Naive thymus-derived CD4-positive, alpha-beta T cell (primary cell): ENCODE results near the gene RPTOR. TPM values are rescaled to one million over a fixed set of nuclear protein-coding genes. Genes with fewer than 3 reads are reported as not detected.

Source experiments
- ATAC-seq: fragments of 150-1000 bp; cut with Tn5 transposase; 2 replicates; pipeline ENCODE4 v1.10.0; 2021; ENCODE audit warnings: mild to moderate bottlenecking, moderate library complexity
- CTCF ChIA-PET: fragments of 350-600 bp; sonication (Branson Sonifier 250); formaldehyde crosslinking; loops from one replicate; lab custom pipeline; 2021; ENCODE audit warnings: antibody characterized with exemption; lab: Charles Lee
- POLR2A ChIA-PET: fragments of 350-600 bp; sonication (Branson Sonifier 250); formaldehyde crosslinking; loops from one replicate; lab custom pipeline; 2021; ENCODE audit warnings: antibody characterized with exemption, inconsistent platforms; lab: Charles Lee
- DNase-seq, 9 donors: peaks; one replicate each; pipeline versions ENCODE4 v3.0.0 to v3.0.0-alpha.2; 2020 to 2022; ENCODE audit warnings: mixed read lengths in 1 of 9
- H3K27ac ChIP-seq: one replicate; pipeline ENCODE4 v1.7.0; 2013; ENCODE audit warnings: mild to moderate bottlenecking, low read depth, low read length, moderate library complexity
- H3K27me3 ChIP-seq, 2 donors: one replicate each; pipeline ENCODE4 v1.7.0; 2013; ENCODE audit warnings: low read length in 2 of 2, mild to moderate bottlenecking in 2 of 2, moderate library complexity in 2 of 2; ENCODE audit not compliant: control insufficient read depth in 2 of 2, insufficient read depth in 2 of 2
- H3K36me3 ChIP-seq, 3 experiments: 1 replicate in 2 of 3; 2 replicates in 1 of 3; pipeline ENCODE4 v1.7.0; 2013; ENCODE audit warnings: low read length in 3 of 3, mild to moderate bottlenecking in 3 of 3, moderate library complexity in 1 of 3; ENCODE audit not compliant: insufficient read depth in 3 of 3, control insufficient read depth in 2 of 3
- H3K4me1 ChIP-seq, 2 donors: one replicate each; pipeline ENCODE4 v1.7.0; 2013; ENCODE audit warnings: low read length in 2 of 2, mild to moderate bottlenecking in 2 of 2, moderate library complexity in 1 of 2; ENCODE audit not compliant: control insufficient read depth in 2 of 2, insufficient read depth in 2 of 2
- H3K4me3 ChIP-seq: 2 replicates; pipeline ENCODE4 v1.7.0; 2013; ENCODE audit warnings: mild to moderate bottlenecking, low read length
- H3K9me3 ChIP-seq, 3 experiments: 1 replicate in 2 of 3; 2 replicates in 1 of 3; pipeline ENCODE4 v1.7.0; 2013; ENCODE audit warnings: low read length in 3 of 3; ENCODE audit not compliant: control insufficient read depth in 2 of 3
- H3K27ac Mint-ChIP-seq, 9 donors: one replicate each; pipeline ENCODE4 v1.8.0; 2020 to 2022; ENCODE audit warnings: mixed read lengths in 9 of 9, mild to moderate bottlenecking in 8 of 9, moderate library complexity in 5 of 9, inconsistent platforms in 2 of 9
- H3K27me3 Mint-ChIP-seq, 5 donors: one replicate each; pipeline ENCODE4 v1.8.0; 2021 to 2022; ENCODE audit warnings: mixed read lengths in 5 of 5, mild to moderate bottlenecking in 1 of 5
- H3K36me3 Mint-ChIP-seq, 5 donors: one replicate each; pipeline ENCODE4 v1.8.0; 2020 to 2022; ENCODE audit warnings: mixed read lengths in 5 of 5, mild to moderate bottlenecking in 3 of 5, inconsistent platforms in 1 of 5
- H3K4me1 Mint-ChIP-seq, 7 donors: one replicate each; pipeline ENCODE4 v1.8.0; 2020 to 2022; ENCODE audit warnings: mixed read lengths in 7 of 7, mild to moderate bottlenecking in 3 of 7, inconsistent platforms in 1 of 7
- H3K4me3 Mint-ChIP-seq, 10 donors: one replicate each; pipeline ENCODE4 v1.8.0; 2020 to 2022; ENCODE audit warnings: mild to moderate bottlenecking in 10 of 10, mixed read lengths in 10 of 10, moderate library complexity in 6 of 10, inconsistent platforms in 2 of 10
- H3K9me3 Mint-ChIP-seq, 11 donors: one replicate each; pipeline ENCODE4 v1.8.0; 2020 to 2022; ENCODE audit warnings: mixed read lengths in 11 of 11, mild to moderate bottlenecking in 4 of 11, inconsistent platforms in 1 of 11, moderate library complexity in 1 of 11
- intact Hi-C, 2 donors: fragments of 100-400 bp; cut with micrococcal nuclease; formaldehyde crosslinking; loops; one replicate each; pipeline ENCODE4 v1.15.1; 2023
- polyA plus RNA-seq, 2 donors: library from polyadenylated mRNA; unstranded; fragments of 300-500 nt; fragmentation: Illumina TruSeq; gene quantifications; one replicate each; pipeline ENCODE4 v1.2.3, GENCODE V29; 2021
- total RNA-seq, 6 experiments: library from RNA in 5 of 6; stranded (reverse) in 5 of 6; gene quantifications; 1 replicate in 5 of 6; 2 replicates in 1 of 6; pipeline ENCODE4 v1.2.3 and lab custom pipeline; 2021 to 2026

The RPTOR gene
- total and polyA plus RNA-seq, 7 experiments from 2014 or later, result 10.9 to 89.8 (median 59.9) TPM

- peaks cover 0 to 2% (median 0%) of the 10 kb centered on the region in 3 experiments for H3K36me3 ChIP-seq
- ATAC-seq (no peak), DNase-seq (no peak)
- H3K36me3 Mint-ChIP-seq, result peaks cover 0 to 44% (median 4%) of the 10 kb centered on the region in 5 donors
- H3K27ac Mint-ChIP-seq, result peak overlapping the region in 6 of 9 donors; percentile 0 to 84 (median 45)
- no peak overlapping the region for H3K4me3 ChIP-seq
- H3K27me3 ChIP-seq, result no peaks in the 10 kb centered on the region
- ChIA-PET POLR2A (no interaction called here), CTCF (interaction anchor here (1.7 kb wide), 1 partner anchor 29 kb away, joined by 6 read pairs; no protein-coding TSS in a partner anchor)
- no peaks in the 10 kb centered on the region for H3K9me3 ChIP-seq
- peak overlapping the region in 5 of 10 donors; percentile 1 to 81 (median 20) for H3K4me3 Mint-ChIP-seq
- no peak overlapping the region for H3K27ac ChIP-seq
- intact Hi-C loops, result loop anchor here (2.0 to 10.0 kb wide), 4 partner anchors 13 to 105 kb away; no protein-coding TSS in a partner anchor
- H3K4me1 Mint-ChIP-seq, result peaks cover 55 to 88% (median 81%) of the 10 kb centered on the region in 7 donors
- peaks cover 0 to 4% (median 0%) of the 10 kb centered on the region in 11 donors for H3K9me3 Mint-ChIP-seq
- no peaks in the 10 kb centered on the region for H3K27me3 Mint-ChIP-seq
- peaks cover 13 to 39% of the 10 kb centered on the region in 2 donors for H3K4me1 ChIP-seq
Observed at GRCh38 chr17:80869481-80870145, 325.0 kb downstream of the RPTOR start.

DNA sequence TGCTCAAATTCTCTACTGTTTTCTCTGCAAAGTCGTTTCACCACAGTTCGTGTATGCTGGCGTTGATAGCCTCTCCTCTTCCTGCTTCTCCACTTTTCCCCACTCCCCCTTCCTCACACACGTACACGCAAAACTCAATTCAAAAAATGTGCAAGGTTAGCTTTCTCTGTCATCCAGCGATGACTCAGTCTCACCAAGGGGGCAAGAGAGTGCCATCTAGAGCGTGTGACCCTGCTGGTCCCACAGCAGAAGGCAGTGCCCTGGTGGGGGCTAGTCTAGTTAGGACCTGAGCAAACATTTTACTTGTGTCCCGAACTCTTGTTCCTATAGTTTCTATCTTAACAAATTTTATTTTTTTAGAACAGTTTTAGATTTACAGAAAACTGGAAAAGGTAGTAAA is 325.8 kb downstream of the RPTOR start:
- Mint-ChIP-seq H3K9me3 (no peaks in the 10 kb centered on the region), H3K27ac (peak overlapping the region in 7 of 9 donors; percentile 0 to 84 (median 43)), H3K4me3 (peak overlapping the region in 8 of 10 donors; percentile 1 to 81 (median 54)), H3K27me3 (no peaks in the 10 kb centered on the region), H3K4me1 (peaks cover 51 to 90% (median 84%) of the 10 kb centered on the region in 7 donors), H3K36me3 (peaks cover 0 to 44% (median 4%) of the 10 kb centered on the region in 5 donors)
- Histone ChIP-seq H3K4me1 (peaks cover 13 to 39% of the 10 kb centered on the region in 2 donors), H3K27ac (no peak overlapping the region), H3K4me3 (no peak overlapping the region), H3K36me3 (peaks cover 0 to 5% (median 0%) of the 10 kb centered on the region in 3 experiments), H3K9me3 (no peaks in the 10 kb centered on the region), H3K27me3 (no peaks in the 10 kb centered on the region)
- ATAC-seq, result peak; percentile 63
- ChIA-PET POLR2A (no interaction called here), CTCF (no interaction called here)
- DNase-seq, result no peak
- intact Hi-C loops, result loop anchor here (2.0 to 5.0 kb wide), 3 partner anchors 14 to 88 kb away; no protein-coding TSS in a partner anchor

DNA sequence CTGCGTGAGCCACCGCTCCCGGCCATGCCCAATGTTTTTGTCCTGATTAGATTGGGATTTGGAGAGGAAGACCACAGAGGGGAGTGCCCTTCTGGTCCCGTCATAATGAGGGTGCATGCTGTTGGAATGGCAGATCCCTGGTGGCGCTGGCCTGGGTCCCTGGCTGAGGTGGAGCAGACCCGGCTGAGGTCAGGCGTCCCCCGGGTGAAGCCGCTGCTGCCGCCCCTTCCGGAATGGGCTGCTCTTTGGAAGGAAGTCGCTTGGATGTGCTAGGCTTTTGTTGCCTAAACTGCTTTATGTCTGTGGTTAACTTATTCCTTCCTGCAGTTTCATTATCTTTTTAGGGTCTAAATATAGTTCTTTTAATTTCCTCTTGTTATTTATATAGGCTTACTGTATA is 326.7 kb downstream of the RPTOR start:
- CTCF ChIA-PET, result interaction anchor here (0.8 to 1.0 kb wide), 2 partner anchors 10 to 15 kb away, joined by 3 read pairs; no protein-coding TSS in a partner anchor
- Histone ChIP-seq H3K27me3 (no peaks in the 10 kb centered on the region), H3K9me3 (no peaks in the 10 kb centered on the region), H3K27ac (peak overlapping the region; percentile 29), H3K4me1 (peaks cover 13 to 39% of the 10 kb centered on the region in 2 donors), H3K36me3 (peaks cover 0 to 5% (median 0%) of the 10 kb centered on the region in 3 experiments), H3K4me3 (peak overlapping the region; percentile 39)
- POLR2A ChIA-PET, result interaction anchor here (0.6 kb wide), 1 partner anchor 138 kb away, joined by 3 read pairs; no protein-coding TSS in a partner anchor
- intact Hi-C loops, result loop anchor here (2.0 to 5.0 kb wide), 3 partner anchors 15 to 89 kb away; no protein-coding TSS in a partner anchor
- ATAC-seq, result peak; percentile 56
- Mint-ChIP-seq H3K27ac (peak overlapping the region; percentile 26 to 84 (median 63)), H3K9me3 (no peaks in the 10 kb centered on the region), H3K36me3 (peaks cover 0 to 42% (median 4%) of the 10 kb centered on the region in 5 donors), H3K4me3 (peak overlapping the region; percentile 67 to 81 (median 77)), H3K27me3 (no peaks in the 10 kb centered on the region), H3K4me1 (peaks cover 45 to 84% (median 79%) of the 10 kb centered on the region in 7 donors)
- DNase-seq, result peak in 3 of 9 donors; percentile 32 to 40 (median 36)

GRCh38 chr17:80872001-80872500 is 327.4 kb downstream of the RPTOR start:
- POLR2A ChIA-PET, result interaction anchor here (0.6 kb wide), 2 partner anchors 138 to 416 kb away, joined by 3 read pairs; no protein-coding TSS in a partner anchor
- Mint-ChIP-seq H3K36me3 (peaks cover 0 to 45% (median 7%) of the 10 kb centered on the region in 5 donors), H3K4me3 (peak overlapping the region; percentile 67 to 81 (median 77)), H3K27ac (peak overlapping the region in 8 of 9 donors; percentile 26 to 84 (median 54)), H3K27me3 (no peaks in the 10 kb centered on the region), H3K4me1 (peaks cover 46 to 84% (median 78%) of the 10 kb centered on the region in 7 donors), H3K9me3 (no peaks in the 10 kb centered on the region)
- ATAC-seq, result no peak
- CTCF ChIA-PET, result interaction anchor here (0.8 to 1.0 kb wide), 2 partner anchors 9 to 15 kb away, joined by 3 read pairs; no protein-coding TSS in a partner anchor
- Histone ChIP-seq H3K27ac (no peak overlapping the region), H3K36me3 (peaks cover 0 to 5% (median 0%) of the 10 kb centered on the region in 3 experiments), H3K27me3 (no peaks in the 10 kb centered on the region), H3K9me3 (no peaks in the 10 kb centered on the region), H3K4me3 (peak overlapping the region; percentile 39), H3K4me1 (peaks cover 13 to 43% of the 10 kb centered on the region in 2 donors)
- DNase-seq, result no peak
- intact Hi-C loops, result loop anchor here in 1 of 2 donors (5.0 kb wide), 1 partner anchor 90 kb away; no protein-coding TSS in a partner anchor

DNA sequence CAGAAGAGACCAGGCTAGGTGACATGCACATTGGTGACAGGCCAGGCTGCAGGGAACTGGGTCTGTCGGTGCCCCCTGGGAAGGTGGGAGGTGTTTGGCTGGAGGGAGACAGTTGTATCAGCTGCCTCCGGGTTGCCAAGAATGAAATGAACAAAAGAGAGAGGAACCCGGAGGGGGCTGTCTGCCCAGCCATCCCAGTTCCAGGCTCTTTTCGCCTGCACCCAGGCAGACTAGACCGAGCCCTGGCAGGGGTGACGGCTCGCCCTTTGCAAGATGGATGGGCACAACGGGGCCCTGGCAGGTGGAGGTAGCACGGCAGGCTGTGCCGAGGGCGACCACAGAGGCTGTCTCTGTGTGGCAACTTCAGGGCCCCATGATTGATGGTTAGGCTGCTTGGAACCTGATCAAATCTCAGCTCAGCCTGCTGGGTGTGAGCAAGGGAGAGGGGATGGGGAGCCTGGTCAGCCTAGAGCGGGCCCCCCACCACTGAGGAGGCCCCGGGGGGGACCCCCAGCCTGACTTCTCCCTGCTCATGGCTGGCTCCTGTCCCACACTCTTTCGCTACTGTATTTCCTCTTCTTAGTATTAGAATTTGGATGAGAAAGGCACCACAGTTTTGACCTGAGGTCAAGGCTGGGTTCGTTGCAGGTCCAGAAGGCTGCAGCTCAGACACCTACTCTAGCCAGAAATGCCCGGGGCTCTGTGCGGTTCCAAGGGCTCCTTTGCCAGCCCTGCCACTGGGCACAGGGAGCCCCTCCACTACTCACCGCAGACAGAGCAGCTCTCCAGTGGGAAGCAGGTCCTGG is 328.1 kb downstream of the RPTOR start:
- peaks cover 0 to 45% (median 10%) of the 10 kb centered on the region in 5 donors for H3K36me3 Mint-ChIP-seq
- no peak for ATAC-seq
- Histone ChIP-seq H3K27ac (no peak overlapping the region), H3K27me3 (no peaks in the 10 kb centered on the region), H3K9me3 (no peaks in the 10 kb centered on the region), H3K4me1 (peaks cover 18 to 50% of the 10 kb centered on the region in 2 donors), H3K36me3 (peaks cover 0 to 5% (median 0%) of the 10 kb centered on the region in 3 experiments), H3K4me3 (no peak overlapping the region)
- POLR2A ChIA-PET, result interaction anchor here (0.6 kb wide), 1 partner anchor 416 kb away, joined by 3 read pairs; no protein-coding TSS in a partner anchor
- H3K27me3 Mint-ChIP-seq, result no peaks in the 10 kb centered on the region
- H3K9me3 Mint-ChIP-seq, result no peaks in the 10 kb centered on the region
- peak overlapping the region in 3 of 9 donors; percentile 3 to 84 (median 43) for H3K27ac Mint-ChIP-seq
- H3K4me3 Mint-ChIP-seq, result peak overlapping the region in 8 of 10 donors; percentile 12 to 81 (median 74)
- CTCF ChIA-PET, result interaction anchor here (0.7 to 1.0 kb wide), 3 partner anchors 8 to 716 kb away, joined by 3 to 4 read pairs (median 3); no protein-coding TSS in a partner anchor
- intact Hi-C loops, result loop anchor here in 1 of 2 donors (5.0 kb wide), 1 partner anchor 90 kb away; no protein-coding TSS in a partner anchor
- DNase-seq, result no peak
- peaks cover 51 to 84% (median 78%) of the 10 kb centered on the region in 7 donors for H3K4me1 Mint-ChIP-seq
